Ishikawa (cell line): ENCODE data around the gene DOCK2.

Source experiments
- CEBPB ChIP-seq: IDR thresholded peaks from 2 replicates; pipeline ENCODE4 v1.6.1; 2012
- CREB1 ChIP-seq: IDR thresholded peaks from 2 replicates; pipeline ENCODE4 v1.6.1; 2012; ENCODE audit warnings: low read depth
- EGR1 ChIP-seq: IDR thresholded peaks from 2 replicates; pipeline ENCODE4 v1.6.1; 2012
- EP300 ChIP-seq: IDR thresholded peaks from 2 replicates; pipeline ENCODE4 v1.6.1; 2012; ENCODE audit warnings: borderline replicate concordance
- FOXM1 ChIP-seq: IDR thresholded peaks from 2 replicates; pipeline ENCODE4 v1.6.1; 2012; ENCODE audit warnings: low read depth, borderline replicate concordance
- MAX ChIP-seq: IDR thresholded peaks from 2 replicates; pipeline ENCODE4 v1.6.1; 2012
- NFIC ChIP-seq: IDR thresholded peaks from 2 replicates; pipeline ENCODE4 v1.6.1; 2012
- RAD21 ChIP-seq: IDR thresholded peaks from 2 replicates; pipeline ENCODE4 v1.6.1; 2012; ENCODE audit warnings: low read depth
- TAF1 ChIP-seq: IDR thresholded peaks from 2 replicates; pipeline ENCODE4 v1.6.1; 2012; ENCODE audit warnings: low read depth, mild to moderate bottlenecking
- TCF12 ChIP-seq: IDR thresholded peaks from 2 replicates; pipeline ENCODE4 v1.6.1; 2012; ENCODE audit warnings: low read depth
- TEAD4 ChIP-seq: IDR thresholded peaks from 2 replicates; pipeline ENCODE4 v1.6.1; 2012
- YY1 ChIP-seq: IDR thresholded peaks from 2 replicates; pipeline ENCODE4 v1.6.1; 2012; ENCODE audit warnings: low read depth
- ZBTB7A ChIP-seq: IDR thresholded peaks from 2 replicates; pipeline ENCODE4 v1.6.1; 2012; ENCODE audit warnings: low read depth
- TF ChIP-seq, protein P1 (sequence below): IDR thresholded peaks from 2 replicates; pipeline ENCODE4 v1.6.1; 2012; ENCODE audit warnings: low read depth, mild to moderate bottlenecking

DNA sequence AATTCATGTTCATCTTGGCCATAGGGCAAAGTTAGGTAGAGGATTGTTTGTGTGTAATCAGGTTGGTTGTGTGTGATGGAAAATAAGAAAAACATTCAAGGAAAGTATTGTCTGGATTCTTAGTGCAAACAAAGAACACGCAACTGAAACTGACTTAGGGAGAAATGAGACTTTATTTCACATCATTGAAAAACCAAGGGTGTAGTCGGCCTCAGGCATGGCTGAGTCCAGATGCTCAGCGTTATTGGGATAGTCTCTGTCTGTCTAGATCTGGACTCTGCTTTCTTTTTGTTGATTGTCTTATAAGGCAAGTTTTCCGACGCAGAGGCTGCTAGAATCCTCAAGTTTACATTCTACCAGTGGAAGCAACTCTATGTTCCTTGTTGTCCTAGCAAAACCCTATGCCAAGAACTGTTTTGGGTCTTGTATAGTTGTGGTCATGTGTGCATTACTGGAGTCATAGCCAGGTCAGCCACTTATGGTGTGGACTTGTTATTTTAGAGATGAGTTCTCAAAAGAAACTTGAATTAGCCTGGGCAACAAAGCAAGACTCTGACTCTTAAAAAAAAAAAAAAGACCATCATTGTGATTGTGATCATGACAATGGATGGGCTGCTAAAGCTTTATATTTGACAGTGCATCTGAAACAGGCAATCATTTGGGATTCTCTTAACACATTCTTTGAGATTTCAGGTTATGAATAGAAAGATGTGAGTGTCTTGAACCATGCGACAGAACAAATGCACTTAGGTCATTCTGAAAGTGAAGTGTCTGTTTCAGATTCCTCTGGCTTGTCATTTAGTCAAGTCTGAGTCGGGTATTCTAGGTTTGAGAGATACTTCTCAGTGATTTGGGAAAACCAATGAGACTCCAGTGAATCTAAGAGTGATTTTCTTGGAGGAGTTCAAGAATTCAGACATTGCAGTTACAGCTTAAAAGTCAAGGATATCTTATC, 82.6 kb downstream of the DOCK2 start:
- TF ChIP-seq, protein P1, sequence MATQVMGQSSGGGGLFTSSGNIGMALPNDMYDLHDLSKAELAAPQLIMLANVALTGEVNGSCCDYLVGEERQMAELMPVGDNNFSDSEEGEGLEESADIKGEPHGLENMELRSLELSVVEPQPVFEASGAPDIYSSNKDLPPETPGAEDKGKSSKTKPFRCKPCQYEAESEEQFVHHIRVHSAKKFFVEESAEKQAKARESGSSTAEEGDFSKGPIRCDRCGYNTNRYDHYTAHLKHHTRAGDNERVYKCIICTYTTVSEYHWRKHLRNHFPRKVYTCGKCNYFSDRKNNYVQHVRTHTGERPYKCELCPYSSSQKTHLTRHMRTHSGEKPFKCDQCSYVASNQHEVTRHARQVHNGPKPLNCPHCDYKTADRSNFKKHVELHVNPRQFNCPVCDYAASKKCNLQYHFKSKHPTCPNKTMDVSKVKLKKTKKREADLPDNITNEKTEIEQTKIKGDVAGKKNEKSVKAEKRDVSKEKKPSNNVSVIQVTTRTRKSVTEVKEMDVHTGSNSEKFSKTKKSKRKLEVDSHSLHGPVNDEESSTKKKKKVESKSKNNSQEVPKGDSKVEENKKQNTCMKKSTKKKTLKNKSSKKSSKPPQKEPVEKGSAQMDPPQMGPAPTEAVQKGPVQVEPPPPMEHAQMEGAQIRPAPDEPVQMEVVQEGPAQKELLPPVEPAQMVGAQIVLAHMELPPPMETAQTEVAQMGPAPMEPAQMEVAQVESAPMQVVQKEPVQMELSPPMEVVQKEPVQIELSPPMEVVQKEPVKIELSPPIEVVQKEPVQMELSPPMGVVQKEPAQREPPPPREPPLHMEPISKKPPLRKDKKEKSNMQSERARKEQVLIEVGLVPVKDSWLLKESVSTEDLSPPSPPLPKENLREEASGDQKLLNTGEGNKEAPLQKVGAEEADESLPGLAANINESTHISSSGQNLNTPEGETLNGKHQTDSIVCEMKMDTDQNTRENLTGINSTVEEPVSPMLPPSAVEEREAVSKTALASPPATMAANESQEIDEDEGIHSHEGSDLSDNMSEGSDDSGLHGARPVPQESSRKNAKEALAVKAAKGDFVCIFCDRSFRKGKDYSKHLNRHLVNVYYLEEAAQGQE: no peak
- TF ChIP-seq NFIC (no peak), CEBPB (no peak), TCF12 (no peak), EP300 (no peak), ZBTB7A (no peak), TAF1 (no peak), RAD21 (no peak), CREB1 (no peak), YY1 (no peak), TEAD4 (no peak), EGR1 (no peak), MAX (no peak), FOXM1 (no peak)
